NCI-H1694 (cell line): ENCODE results near the gene UBALD1.
"Not testable (repeated sequence)": the region's sequence is repeated elsewhere in the genome, so short reads cannot be mapped to it uniquely, and the experiment has no call there.

Experiments
- DNase-seq: peaks from one replicate; lab custom pipeline; 2025; lab: John Stamatoyannopoulos, UW

UBALD1 gene

GRCh38 chr16:4597174-4597573 is 17.5 kb downstream of the UBALD1 start:
- DNase-seq, result no peak

GRCh38 chr16:4594433-4595410 is 20.0 kb downstream of the UBALD1 start:
- no peak for DNase-seq

- no peak for DNase-seq
Observed at GRCh38 chr16:4593086-4593485, 21.6 kb downstream of the UBALD1 start.

GRCh38 chr16:4591706-4592470 is 22.8 kb downstream of the UBALD1 start:
- DNase-seq, result no peak

GRCh38 chr16:4591191-4591590 is 23.5 kb downstream of the UBALD1 start:
- DNase-seq, result no peak

GRCh38 chr16:4588961-4589360 is 25.7 kb downstream of the UBALD1 start:
- DNase-seq, result no peak

GRCh38 chr16:4588386-4588785 is 26.3 kb downstream of the UBALD1 start:
- DNase-seq, result no peak

GRCh38 chr16:4586291-4586690 is 28.4 kb downstream of the UBALD1 start:
- no peak for DNase-seq

- DNase-seq, result no peak
Observed at GRCh38 chr16:4583906-4584305, 30.8 kb downstream of the UBALD1 start.

GRCh38 chr16:4580250-4580649 is 34.4 kb downstream of the UBALD1 start:
- DNase-seq, result no peak

GRCh38 chr16:4578961-4579530 is 35.6 kb downstream of the UBALD1 start:
- no peak for DNase-seq

GRCh38 chr16:4576008-4576407 is 38.7 kb downstream of the UBALD1 start:
- DNase-seq, result no peak

- DNase-seq, result no peak
Observed at GRCh38 chr16:4574919-4575705, 39.6 kb downstream of the UBALD1 start.

- DNase-seq, result not testable (repeated sequence)
Observed at GRCh38 chr16:4573926-4574325, 40.8 kb downstream of the UBALD1 start.

- no peak for DNase-seq
Observed at GRCh38 chr16:4572715-4573114, 42.0 kb downstream of the UBALD1 start.

- no peak for DNase-seq
Observed at GRCh38 chr16:4570688-4571321, 43.9 kb downstream of the UBALD1 start.

- DNase-seq, result no peak
Observed at GRCh38 chr16:4570086-4570485, 44.6 kb downstream of the UBALD1 start.

- no peak for DNase-seq
Observed at GRCh38 chr16:4566144-4566543, 48.5 kb downstream of the UBALD1 start.

GRCh38 chr16:4564661-4565267 is 49.9 kb downstream of the UBALD1 start:
- no peak for DNase-seq

- DNase-seq, result no peak
Observed at GRCh38 chr16:4561596-4561995, 53.1 kb downstream of the UBALD1 start.
